HepG2 (cell line): ENCODE results near the gene EPB41L2. TPM values are rescaled to one million over a fixed set of nuclear protein-coding genes. Genes with fewer than 3 reads are reported as not detected.

Source experiments
- ATAC-seq: fragments of 200-7000 bp; cut with Tn5 transposase; 3 replicates; pipeline ENCODE4 v1.9.1; 2020; ENCODE audit warnings: mild to moderate bottlenecking, moderate library complexity
- BruUV-seq: library from RNA; stranded (reverse); fragments of 400-500 nt; replicated peaks from 2 replicates; lab custom pipeline; 2021; lab: Mats Ljungman, UMichigan
- CTCF ChIA-PET: fragments of 300-600 bp; formaldehyde crosslinking; extraction: SDS; loops from one replicate; lab custom pipeline; 2021; ENCODE audit warnings: low total read pairs, inconsistent platforms, low intra/inter-chr PET ratio; lab: Yijun Ruan, JAX
- POLR2A ChIA-PET: fragments of 350-600 bp; sonication (Branson Sonifier 250); formaldehyde crosslinking; loops from one replicate; lab custom pipeline; 2020; ENCODE audit warnings: antibody characterized with exemption, inconsistent platforms; lab: Yijun Ruan, JAX
- DNase-seq: peaks from one replicate; pipeline ENCODE4 v3.0.0-alpha.2; 2015; ENCODE audit warnings: low spot score
- FAIRE-seq: peaks from 3 replicates; lab custom pipeline; 2011; peaks lifted over from hg19 to GRCh38; lab: Jason Lieb, UNC
- H2AFZ ChIP-seq: one replicate; pipeline ENCODE4 v1.6.1; 2011; ENCODE audit warnings: low read length, inconsistent platforms
- H3K27ac ChIP-seq: fragments of 300-600 bp; 3 replicates; pipeline ENCODE4 v1.8.0; 2011; ENCODE audit warnings: mixed run types, mild to moderate bottlenecking, mixed read lengths, low read length, inconsistent platforms; ENCODE audit not compliant: insufficient read depth; ENCODE audit errors: extremely low read length
- H3K27me3 ChIP-seq, 2 experiments: fragments of 200-600 bp in 1 of 2; 2 replicates in 1 of 2; 3 replicates in 1 of 2; pipeline versions ENCODE4 v1.6.0 to v1.8.0; 2011; ENCODE audit warnings: low read length in 2 of 2, mild to moderate bottlenecking in 2 of 2, moderate library complexity in 2 of 2, inconsistent platforms in 1 of 2; ENCODE audit not compliant: insufficient read depth in 2 of 2, control insufficient read depth in 1 of 2
- H3K36me3 ChIP-seq, 2 experiments: fragments of 200-600 bp in 1 of 2; replicated peaks in 1 of 2; 2 replicates in 1 of 2; 3 replicates in 1 of 2; pipeline versions ENCODE4 v1.5.1 to v1.8.0; 2011; ENCODE audit warnings: low read length in 2 of 2, inconsistent platforms in 1 of 2; ENCODE audit not compliant: insufficient read depth in 2 of 2, control insufficient read depth in 1 of 2
- H3K4me1 ChIP-seq: 2 replicates; pipeline ENCODE4 v1.5.1; 2012; ENCODE audit warnings: low read length, inconsistent platforms; ENCODE audit not compliant: insufficient read depth
- H3K4me2 ChIP-seq: 2 replicates; pipeline ENCODE4 v1.6.0; 2011; ENCODE audit warnings: low read depth, low read length, inconsistent platforms
- H3K4me3 ChIP-seq, 3 experiments: fragments of 200-600 bp in 1 of 3; sonication (generic), shearing (Covaris generic) in 1 of 3; replicated peaks in 1 of 3; 2 replicates each; pipeline ENCODE4 v1.5.1; 2011 to 2016; ENCODE audit warnings: low read length in 3 of 3, inconsistent platforms in 2 of 3, low read depth in 2 of 3, mild to moderate bottlenecking in 2 of 3, control low read depth in 1 of 3, mixed read lengths in 1 of 3; ENCODE audit not compliant: insufficient read depth in 1 of 3
- H3K79me2 ChIP-seq: one replicate; pipeline ENCODE4 v1.6.1; 2011; ENCODE audit warnings: low read length, inconsistent platforms; ENCODE audit not compliant: insufficient read depth
- H3K9ac ChIP-seq: 2 replicates; pipeline ENCODE4 v1.6.0; 2011; ENCODE audit warnings: mild to moderate bottlenecking, low read depth, low read length, inconsistent platforms; ENCODE audit not compliant: insufficient read depth
- H3K9me3 ChIP-seq: 2 replicates; pipeline ENCODE4 v1.5.1; 2012; ENCODE audit warnings: mild to moderate bottlenecking, low read length
- H4K20me1 ChIP-seq: 2 replicates; pipeline ENCODE4 v1.6.0; 2011; ENCODE audit warnings: inconsistent platforms, mild to moderate bottlenecking, low read length, moderate library complexity; ENCODE audit not compliant: insufficient read depth
- HNRNPH1 ChIP-seq: fragments of 200-400 bp; formaldehyde crosslinking; optimal IDR thresholded peaks from 2 replicates; pipeline ENCODE3; 2017; ENCODE audit warnings: mild to moderate bottlenecking, low read depth, low read length
- RFX5 ChIP-seq: IDR thresholded peaks from 2 replicates; pipeline ENCODE4 v1.6.1; 2011; ENCODE audit warnings: low read depth, low read length, improper control_type of control experiment
- ZBTB38 ChIP-seq: sonication (generic); formaldehyde crosslinking; IDR thresholded peaks from 2 replicates; pipeline ENCODE4 v1.5.1; 2020; ENCODE audit warnings: mild to moderate bottlenecking, missing genetic modification reagents
- WGBS: methylation state at CpG from one replicate; pipeline ENCODE4 v1.1.6; 2017; ENCODE audit warnings: low lambda C conversion rate; 5-methylcytosine and 5-hydroxymethylcytosine counted together
- in situ Hi-C: cut with HindIII; loops from 2 replicates; pipeline ENCODE4 v1.10.0; 2017; ENCODE audit warnings: low pct_unique_long_range_greater_than_20kb; ENCODE audit not compliant: extremely low pct_ligation_motif_present
- intact Hi-C: fragments of 100-400 bp; cut with micrococcal nuclease; formaldehyde crosslinking; loops from one replicate; pipeline ENCODE4 v1.10.0; 2022; ENCODE audit not compliant: unreplicated experiment
- polyA plus RNA-seq, 8 experiments: library from polyadenylated mRNA; depleted of rRNA in 3 of 8; stranded (reverse) in 7 of 8; unstranded in 1 of 8; fragments of >200 nt; fragmentation: Illumina TruSeq in 4 of 8; extraction: Trizol in 4 of 8; gene quantifications; 2 replicates each; pipeline versions ENCODE4 v1.2.1 to v1.2.3, GENCODE V29; 2011 to 2016; ENCODE audit warnings: low read depth in 4 of 8, missing spikeins in 1 of 8, mixed read lengths in 1 of 8; ENCODE audit not compliant: insufficient read depth in 1 of 8
- total RNA-seq, 5 experiments: library from RNA; depleted of rRNA; stranded (reverse); fragments of >200 nt; fragmentation: Illumina TruSeq; extraction: Trizol; gene quantifications; 2 replicates each; pipeline ENCODE4 v1.2.3, GENCODE V29; 2016; ENCODE audit warnings: low read depth in 1 of 5
- TF ChIP-seq, protein P1 (sequence below): sonication (generic); formaldehyde crosslinking; IDR thresholded peaks from 2 replicates; pipeline ENCODE4 v1.4.0; 2020; ENCODE audit warnings: missing genetic modification reagents
- TF ChIP-seq, protein P2 (sequence below): sonication (generic); formaldehyde crosslinking; IDR thresholded peaks from 2 replicates; pipeline ENCODE4 v1.5.1; 2020; ENCODE audit warnings: missing genetic modification reagents, mild to moderate bottlenecking, borderline replicate concordance

Gene EPB41L2
- total and polyA plus RNA-seq, 2 of the 13 experiments (the other 11 are each of a cell fraction or from before 2014, with no cell fraction given): 41.7 to 56.4 TPM

DNA sequence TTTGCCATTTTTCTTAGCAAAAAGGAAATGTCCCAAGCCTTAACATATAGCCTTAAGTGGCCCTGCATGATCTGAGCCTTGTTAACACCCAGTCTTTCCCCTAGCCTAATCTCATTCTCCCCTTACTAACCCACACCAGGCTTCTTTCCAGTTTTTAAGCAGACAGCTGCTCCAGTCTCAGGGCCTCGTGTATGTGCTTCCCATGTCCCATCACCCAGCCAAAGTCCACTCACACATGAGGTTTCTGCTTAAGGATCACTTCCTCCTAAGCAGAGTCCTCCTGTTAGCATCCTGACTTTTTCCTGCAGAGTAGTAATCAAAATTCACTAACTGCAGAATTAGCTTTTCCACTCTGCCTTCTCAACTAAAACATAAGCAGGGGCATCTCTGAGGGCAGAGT, 139.7 kb downstream of the EPB41L2 start:
- 100% methylated on average over 1 of the region's 1 CpG for WGBS
- H3K9me3 ChIP-seq: no peaks in the 10 kb centered on the region
- H4K20me1 ChIP-seq: no peaks in the 10 kb centered on the region
- no TSS peak for BruUV-seq
- H3K36me3 ChIP-seq: peaks cover 2 to 19% of the 10 kb centered on the region in 2 experiments
- peaks cover 7% of the 10 kb centered on the region for H3K4me1 ChIP-seq
- no peak overlapping the region for H3K9ac ChIP-seq
- no peaks in the 10 kb centered on the region for H3K79me2 ChIP-seq
- ATAC-seq (no peak), DNase-seq (no peak), FAIRE-seq (no peak)
- CTCF ChIA-PET: no interaction called here
- in situ Hi-C loops: no loop called here
- no peak overlapping the region for H2AFZ ChIP-seq
- H3K4me2 ChIP-seq: no peak overlapping the region
- no peak overlapping the region for H3K4me3 ChIP-seq
- no peaks in the 10 kb centered on the region for H3K27me3 ChIP-seq
- POLR2A ChIA-PET: no interaction called here
- TF ChIP-seq HNRNPH1 (no peak), RFX5 (no peak), ZBTB38 (no peak)
- TF ChIP-seq, protein P1, sequence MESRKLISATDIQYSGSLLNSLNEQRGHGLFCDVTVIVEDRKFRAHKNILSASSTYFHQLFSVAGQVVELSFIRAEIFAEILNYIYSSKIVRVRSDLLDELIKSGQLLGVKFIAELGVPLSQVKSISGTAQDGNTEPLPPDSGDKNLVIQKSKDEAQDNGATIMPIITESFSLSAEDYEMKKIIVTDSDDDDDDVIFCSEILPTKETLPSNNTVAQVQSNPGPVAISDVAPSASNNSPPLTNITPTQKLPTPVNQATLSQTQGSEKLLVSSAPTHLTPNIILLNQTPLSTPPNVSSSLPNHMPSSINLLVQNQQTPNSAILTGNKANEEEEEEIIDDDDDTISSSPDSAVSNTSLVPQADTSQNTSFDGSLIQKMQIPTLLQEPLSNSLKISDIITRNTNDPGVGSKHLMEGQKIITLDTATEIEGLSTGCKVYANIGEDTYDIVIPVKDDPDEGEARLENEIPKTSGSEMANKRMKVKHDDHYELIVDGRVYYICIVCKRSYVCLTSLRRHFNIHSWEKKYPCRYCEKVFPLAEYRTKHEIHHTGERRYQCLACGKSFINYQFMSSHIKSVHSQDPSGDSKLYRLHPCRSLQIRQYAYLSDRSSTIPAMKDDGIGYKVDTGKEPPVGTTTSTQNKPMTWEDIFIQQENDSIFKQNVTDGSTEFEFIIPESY (CRISPR knock-in tag): no peak
- TF ChIP-seq, protein P2, sequence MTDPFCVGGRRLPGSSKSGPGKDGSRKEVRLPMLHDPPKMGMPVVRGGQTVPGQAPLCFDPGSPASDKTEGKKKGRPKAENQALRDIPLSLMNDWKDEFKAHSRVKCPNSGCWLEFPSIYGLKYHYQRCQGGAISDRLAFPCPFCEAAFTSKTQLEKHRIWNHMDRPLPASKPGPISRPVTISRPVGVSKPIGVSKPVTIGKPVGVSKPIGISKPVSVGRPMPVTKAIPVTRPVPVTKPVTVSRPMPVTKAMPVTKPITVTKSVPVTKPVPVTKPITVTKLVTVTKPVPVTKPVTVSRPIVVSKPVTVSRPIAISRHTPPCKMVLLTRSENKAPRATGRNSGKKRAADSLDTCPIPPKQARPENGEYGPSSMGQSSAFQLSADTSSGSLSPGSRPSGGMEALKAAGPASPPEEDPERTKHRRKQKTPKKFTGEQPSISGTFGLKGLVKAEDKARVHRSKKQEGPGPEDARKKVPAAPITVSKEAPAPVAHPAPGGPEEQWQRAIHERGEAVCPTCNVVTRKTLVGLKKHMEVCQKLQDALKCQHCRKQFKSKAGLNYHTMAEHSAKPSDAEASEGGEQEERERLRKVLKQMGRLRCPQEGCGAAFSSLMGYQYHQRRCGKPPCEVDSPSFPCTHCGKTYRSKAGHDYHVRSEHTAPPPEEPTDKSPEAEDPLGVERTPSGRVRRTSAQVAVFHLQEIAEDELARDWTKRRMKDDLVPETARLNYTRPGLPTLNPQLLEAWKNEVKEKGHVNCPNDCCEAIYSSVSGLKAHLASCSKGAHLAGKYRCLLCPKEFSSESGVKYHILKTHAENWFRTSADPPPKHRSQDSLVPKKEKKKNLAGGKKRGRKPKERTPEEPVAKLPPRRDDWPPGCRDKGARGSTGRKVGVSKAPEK (CRISPR knock-in tag): no peak
- no peak overlapping the region for H3K27ac ChIP-seq
- intact Hi-C loops: no loop called here
